Lower lobe of right lung (tissue), 2 donors: ENCODE measurements around the gene RAMP1. TPM values are rescaled to one million over a fixed set of nuclear protein-coding genes. Genes with fewer than 3 reads are reported as not detected.

Source experiments
- ATAC-seq, 2 donors: fragments of 200-7000 bp; cut with Tn5 transposase; one replicate each; pipeline ENCODE4 v1.9.1; 2020 to 2022; ENCODE audit warnings: mild to moderate bottlenecking in 2 of 2, moderate library complexity in 2 of 2
- DNase-seq: peaks from one replicate; pipeline ENCODE4 v3.0.0-alpha.2; 2020
- H3K27ac ChIP-seq: fragments of 200-600 bp; one replicate; pipeline ENCODE4 v1.8.0; 2022
- H3K27me3 ChIP-seq: fragments of 200-600 bp; one replicate; pipeline ENCODE4 v1.8.0; 2022; ENCODE audit warnings: low read depth
- H3K36me3 ChIP-seq: fragments of 200-600 bp; one replicate; pipeline ENCODE4 v1.8.0; 2022; ENCODE audit warnings: mild to moderate bottlenecking
- H3K4me1 ChIP-seq: fragments of 200-600 bp; one replicate; pipeline ENCODE4 v1.8.0; 2022
- H3K4me3 ChIP-seq: fragments of 200-600 bp; one replicate; pipeline ENCODE4 v1.8.0; 2022; ENCODE audit warnings: mild to moderate bottlenecking
- H3K9me3 ChIP-seq: fragments of 200-600 bp; one replicate; pipeline ENCODE4 v1.8.0; 2022
- intact Hi-C: fragments of 100-400 bp; cut with DNase I; formaldehyde crosslinking; loops from one replicate; pipeline ENCODE4 v1.11.0; 2022
- total RNA-seq: library from RNA; stranded (reverse); fragmentation: NEBNext Ultra II Directional; extraction: Animal tissue kit (Norgen Biotek cat#: 25700); gene quantifications from one replicate; pipeline ENCODE4 v1.2.1, GENCODE V29; 2021
- TF ChIP-seq, protein P1 (sequence below): fragments of 200-600 bp; IDR thresholded peaks from one replicate; pipeline ENCODE4 v1.8.0; 2022; ENCODE audit warnings: antibody characterized with exemption, mild to moderate bottlenecking
- donor health status: DM: no; HTN: yes; CAD: no; lungs with severe emphysema.

The RAMP1 gene
- total RNA-seq, 1 donor from 2014 or later = 5.1 TPM

DNA sequence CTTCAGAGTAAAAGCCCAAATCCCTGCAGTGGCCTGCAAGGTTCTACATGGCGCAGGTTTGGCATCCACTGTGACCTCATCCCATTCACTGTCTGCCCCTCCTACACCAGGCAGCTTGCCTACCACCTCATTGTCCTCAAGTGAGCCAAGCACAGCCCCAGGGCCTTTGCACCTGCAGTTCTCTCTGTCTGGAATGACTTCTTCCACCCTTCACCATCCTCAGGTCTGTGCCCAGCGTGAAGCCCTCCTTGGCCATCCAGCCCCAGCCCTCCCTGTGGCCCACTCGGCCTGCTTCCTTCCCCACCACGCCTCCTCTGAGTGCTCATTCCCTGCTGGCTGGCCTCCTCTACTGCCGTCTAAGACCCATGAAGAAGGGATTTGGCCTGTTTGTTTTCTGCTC, 74.8 kb downstream of the RAMP1 start:
- ATAC-seq (peak in 1 of 2 donors; percentile 26), DNase-seq (no peak)
- H3K4me3 ChIP-seq = no peak overlapping the region
- no peaks in the 10 kb centered on the region for H3K9me3 ChIP-seq
- H3K27ac ChIP-seq = no peak overlapping the region
- H3K4me1 ChIP-seq = peaks cover 7% of the 10 kb centered on the region
- TF ChIP-seq, protein P1, sequence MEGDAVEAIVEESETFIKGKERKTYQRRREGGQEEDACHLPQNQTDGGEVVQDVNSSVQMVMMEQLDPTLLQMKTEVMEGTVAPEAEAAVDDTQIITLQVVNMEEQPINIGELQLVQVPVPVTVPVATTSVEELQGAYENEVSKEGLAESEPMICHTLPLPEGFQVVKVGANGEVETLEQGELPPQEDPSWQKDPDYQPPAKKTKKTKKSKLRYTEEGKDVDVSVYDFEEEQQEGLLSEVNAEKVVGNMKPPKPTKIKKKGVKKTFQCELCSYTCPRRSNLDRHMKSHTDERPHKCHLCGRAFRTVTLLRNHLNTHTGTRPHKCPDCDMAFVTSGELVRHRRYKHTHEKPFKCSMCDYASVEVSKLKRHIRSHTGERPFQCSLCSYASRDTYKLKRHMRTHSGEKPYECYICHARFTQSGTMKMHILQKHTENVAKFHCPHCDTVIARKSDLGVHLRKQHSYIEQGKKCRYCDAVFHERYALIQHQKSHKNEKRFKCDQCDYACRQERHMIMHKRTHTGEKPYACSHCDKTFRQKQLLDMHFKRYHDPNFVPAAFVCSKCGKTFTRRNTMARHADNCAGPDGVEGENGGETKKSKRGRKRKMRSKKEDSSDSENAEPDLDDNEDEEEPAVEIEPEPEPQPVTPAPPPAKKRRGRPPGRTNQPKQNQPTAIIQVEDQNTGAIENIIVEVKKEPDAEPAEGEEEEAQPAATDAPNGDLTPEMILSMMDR = no peak
- no peaks in the 10 kb centered on the region for H3K36me3 ChIP-seq
- H3K27me3 ChIP-seq = no peaks in the 10 kb centered on the region
- intact Hi-C loops = no loop called here

DNA sequence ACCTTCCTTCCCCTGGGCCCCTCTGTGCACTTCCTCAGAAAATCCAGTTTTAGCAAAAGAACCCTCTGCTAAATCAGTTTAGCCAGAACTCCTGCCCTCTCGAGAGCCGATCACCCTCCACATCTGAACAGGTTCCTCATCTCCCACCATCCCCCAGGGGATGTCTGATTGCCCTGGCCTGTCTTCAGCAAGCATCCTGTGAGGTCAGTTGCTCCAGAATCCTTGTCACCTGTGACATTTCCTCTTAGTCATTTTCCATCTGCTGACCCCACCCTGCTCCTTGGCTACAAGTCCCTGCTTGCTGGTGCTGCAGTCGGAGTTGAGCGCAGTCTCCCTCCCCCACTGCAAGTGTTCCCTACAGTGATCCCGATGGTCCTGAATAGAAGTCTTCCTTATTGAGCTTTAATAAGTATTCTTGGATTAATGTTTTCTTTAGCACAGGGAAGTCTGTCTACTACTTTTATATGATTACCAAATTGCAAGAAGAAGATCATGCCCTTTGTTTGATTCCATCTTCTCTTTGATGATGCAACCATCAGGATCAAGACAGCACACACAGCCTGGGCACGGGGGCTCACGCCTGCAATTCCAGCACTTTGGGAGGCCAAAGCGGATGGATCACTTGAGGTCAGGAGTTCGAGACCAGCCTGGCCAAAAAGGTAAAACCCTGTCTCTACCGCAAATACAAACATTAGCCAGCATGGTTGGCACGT, 76.5 kb downstream of the RAMP1 start:
- intact Hi-C loops = no loop called here
- Histone ChIP-seq H3K9me3 (no peaks in the 10 kb centered on the region), H3K36me3 (no peaks in the 10 kb centered on the region), H3K27ac (no peak overlapping the region), H3K4me1 (peaks cover 4% of the 10 kb centered on the region), H3K27me3 (no peaks in the 10 kb centered on the region), H3K4me3 (no peak overlapping the region)
- ATAC-seq = no peak
- no peak for DNase-seq
- TF ChIP-seq, protein P1 = no peak

DNA sequence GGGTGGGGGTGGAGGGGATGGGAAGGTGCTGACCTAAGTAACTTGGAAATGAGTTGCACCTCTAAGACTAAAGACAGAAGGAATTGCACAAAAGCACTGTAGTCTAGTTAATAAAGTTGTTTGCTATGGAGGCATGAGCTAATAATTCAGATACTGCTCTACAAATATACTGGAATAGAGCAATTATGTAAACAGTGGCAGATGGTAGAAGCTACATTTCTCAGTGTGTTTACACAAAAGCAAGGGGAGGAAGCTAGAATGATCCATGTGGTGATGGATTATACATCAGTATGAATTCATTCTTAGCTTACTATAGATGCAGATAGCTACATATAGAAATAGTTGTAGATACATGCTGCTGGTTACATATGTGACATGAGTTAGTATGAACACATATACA, 79.8 kb downstream of the RAMP1 start:
- Histone ChIP-seq H3K36me3 (no peaks in the 10 kb centered on the region), H3K9me3 (no peaks in the 10 kb centered on the region), H3K27ac (no peak overlapping the region), H3K4me1 (no peaks in the 10 kb centered on the region), H3K4me3 (no peak overlapping the region), H3K27me3 (no peaks in the 10 kb centered on the region)
- TF ChIP-seq, protein P1 = no peak
- no peak for DNase-seq
- intact Hi-C loops = no loop called here
- ATAC-seq = no peak

DNA sequence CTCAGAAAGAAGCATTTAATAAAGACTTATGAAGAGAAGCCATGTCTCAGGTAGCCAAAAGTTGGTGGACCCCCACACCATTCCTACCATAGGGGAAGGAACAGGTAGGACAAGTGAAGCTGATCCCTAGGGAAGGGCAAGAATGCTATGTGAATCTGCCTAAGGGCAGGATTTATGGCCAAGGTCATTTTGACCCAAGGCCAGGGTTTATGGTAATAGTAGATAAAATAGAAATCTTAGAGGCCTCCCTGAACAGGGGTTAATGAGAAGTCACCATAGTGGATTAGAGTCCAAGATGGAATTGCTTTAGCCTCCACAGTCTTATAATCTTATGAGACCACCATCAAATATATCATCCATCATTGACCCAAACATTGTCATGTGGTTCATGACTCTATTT, 81.4 kb downstream of the RAMP1 start:
- Histone ChIP-seq H3K27me3 (no peaks in the 10 kb centered on the region), H3K4me3 (no peak overlapping the region), H3K36me3 (no peaks in the 10 kb centered on the region), H3K9me3 (no peaks in the 10 kb centered on the region), H3K4me1 (no peaks in the 10 kb centered on the region), H3K27ac (no peak overlapping the region)
- ATAC-seq = no peak
- TF ChIP-seq, protein P1 = no peak
- intact Hi-C loops = no loop called here
- no peak for DNase-seq

DNA sequence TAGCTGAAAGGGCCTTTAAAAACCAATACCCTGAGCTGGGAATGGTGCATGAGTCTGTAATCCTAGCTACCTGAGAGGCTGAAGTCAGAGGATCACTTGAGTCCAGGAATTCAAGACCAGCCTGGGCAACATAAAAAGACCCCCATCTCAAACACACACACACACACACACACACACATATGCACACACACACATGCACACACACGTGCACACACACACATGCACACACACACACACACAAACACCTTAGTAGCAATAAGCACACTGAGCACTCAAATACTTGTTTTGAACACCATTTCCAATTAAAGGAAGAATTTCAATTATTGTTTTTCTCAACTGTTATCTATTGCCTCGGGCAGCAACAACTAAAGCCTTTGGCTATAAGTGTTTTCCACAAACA, 81.8 kb downstream of the RAMP1 start:
- no peaks in the 10 kb centered on the region for H3K36me3 ChIP-seq
- H3K9me3 ChIP-seq = no peaks in the 10 kb centered on the region
- DNase-seq = no peak
- no peak overlapping the region for H3K27ac ChIP-seq
- TF ChIP-seq, protein P1 = no peak
- no peaks in the 10 kb centered on the region for H3K27me3 ChIP-seq
- no peaks in the 10 kb centered on the region for H3K4me1 ChIP-seq
- intact Hi-C loops = no loop called here
- ATAC-seq = no peak
- H3K4me3 ChIP-seq = no peak overlapping the region
